GM18498 (cell line): ENCODE measurements around the gene CXorf51A.
"Not testable (repeated sequence)": the region's sequence is repeated elsewhere in the genome, so short reads cannot be mapped to it uniquely, and the experiment has no call there.

Experiments
- ATAC-seq: cut with Tn5 transposase; IDR thresholded peaks from one replicate; pipeline ENCODE4 v1.9.1; 2021; ENCODE audit warnings: mild to moderate bottlenecking, moderate library complexity; ENCODE audit not compliant: unreplicated experiment

CXorf51A gene

GRCh38 chrX:146814644-146815043 is at the start of gene CXorf51A:
Gene CXorf51A (minus strand): TSS chrX:146814744. CDS start chrX:146814723, 21 bp downstream.
- ATAC-seq, result not testable (repeated sequence)

GRCh38 chrX:146863566-146863965 is 49.0 kb upstream of the CXorf51A start:
- no peak for ATAC-seq

- no peak for ATAC-seq
Measured at GRCh38 chrX:146854281-146854680, 39.7 kb upstream of the CXorf51A start.

GRCh38 chrX:146831994-146832393 is 17.4 kb upstream of the CXorf51A start:
- no peak for ATAC-seq

GRCh38 chrX:146809471-146809870 is 5.1 kb downstream of the CXorf51A start, which contains the start of gene CXorf51B:
Gene CXorf51B (plus strand): TSS chrX:146809771. CDS start chrX:146809792, 21 bp downstream.
- ATAC-seq, result not testable (repeated sequence)
